Endothelial cell of umbilical vein (primary cell): ENCODE results near the gene DPP10. TPM values are rescaled to one million over a fixed set of nuclear protein-coding genes. Genes with fewer than 3 reads are reported as not detected.

Experiments used
- BruUV-seq: library from RNA; stranded (reverse); fragments of 400-500 nt; replicated peaks from 2 replicates; lab custom pipeline; 2021; lab: Mats Ljungman, UMichigan
- CTCF ChIA-PET: fragments of 300-600, 350-600 bp; sonication (Branson Sonifier 250); formaldehyde crosslinking; loops from one replicate; lab custom pipeline; 2021; ENCODE audit warnings: antibody characterized with exemption, inconsistent platforms; lab: Charles Lee
- POLR2A ChIA-PET: fragments of 300-600, 350-600 bp; sonication (Branson Sonifier 250); formaldehyde crosslinking; loops from one replicate; lab custom pipeline; 2021; ENCODE audit warnings: antibody characterized with exemption, inconsistent platforms; lab: Charles Lee
- DNase-seq: peaks from one replicate; pipeline ENCODE4 v3.0.0-alpha.2; 2011; ENCODE audit warnings: low read depth, low spot score
- FAIRE-seq: peaks from 2 replicates; lab custom pipeline; 2011; peaks lifted over from hg19 to GRCh38; lab: Jason Lieb, UNC
- H2AFZ ChIP-seq: 2 replicates; pipeline ENCODE4 v1.6.0; 2012; ENCODE audit warnings: low read depth, low read length, control low read depth, inconsistent platforms
- H3K27ac ChIP-seq: 2 replicates; pipeline ENCODE4 v1.5.1; 2011; ENCODE audit warnings: low read depth, mild to moderate bottlenecking, control low read depth, low read length, moderate library complexity; ENCODE audit not compliant: insufficient read depth
- H3K27me3 ChIP-seq, 2 experiments: 2 replicates each; pipeline versions ENCODE4 v1.6.0 to v1.6.1; 2011; ENCODE audit warnings: low read length in 2 of 2, mixed read lengths in 1 of 2; ENCODE audit not compliant: control insufficient read depth in 2 of 2, insufficient read depth in 2 of 2
- H3K36me3 ChIP-seq, 2 experiments: 2 replicates in 1 of 2; 3 replicates in 1 of 2; pipeline ENCODE4 v1.5.1; 2011; ENCODE audit warnings: low read length in 2 of 2, mild to moderate bottlenecking in 1 of 2, moderate library complexity in 1 of 2; ENCODE audit not compliant: control insufficient read depth in 2 of 2, insufficient read depth in 2 of 2; ENCODE audit errors: extremely low read depth in 1 of 2
- H3K4me1 ChIP-seq: 3 replicates; pipeline ENCODE4 v1.5.1; 2011; ENCODE audit warnings: mild to moderate bottlenecking, low read length; ENCODE audit not compliant: control insufficient read depth, insufficient read depth; ENCODE audit errors: extremely low read depth
- H3K4me2 ChIP-seq: 2 replicates; pipeline ENCODE4 v1.6.1; 2011; ENCODE audit warnings: low read length, control low read depth, mixed read lengths; ENCODE audit not compliant: insufficient read depth
- H3K4me3 ChIP-seq, 3 experiments: fragments of 200-600 bp in 1 of 3; sonication (generic), shearing (Covaris generic) in 1 of 3; replicated peaks in 1 of 3; 2 replicates each; pipeline ENCODE4 v1.5.1; 2011 to 2016; ENCODE audit warnings: control low read depth in 3 of 3, low read length in 3 of 3, mild to moderate bottlenecking in 2 of 3, inconsistent platforms in 1 of 3, low read depth in 1 of 3, moderate library complexity in 1 of 3; ENCODE audit not compliant: insufficient read depth in 1 of 3
- H3K79me2 ChIP-seq: 2 replicates; pipeline ENCODE4 v1.6.0; 2012; ENCODE audit warnings: low read length, inconsistent platforms; ENCODE audit not compliant: control insufficient read depth, insufficient read depth
- H3K9ac ChIP-seq: replicated peaks from 2 replicates; pipeline ENCODE3; 2011; ENCODE audit warnings: low read length, control low read depth; ENCODE audit not compliant: insufficient read depth; ENCODE audit errors: extremely low read depth
- H3K9me1 ChIP-seq: replicated peaks from 3 replicates; pipeline ENCODE4 v1.6.0; 2011; ENCODE audit warnings: mild to moderate bottlenecking, low read length; ENCODE audit not compliant: control insufficient read depth, insufficient read depth; ENCODE audit errors: extremely low read depth
- H3K9me3 ChIP-seq: replicated peaks from 2 replicates; pipeline ENCODE4 v1.5.1; 2012; ENCODE audit warnings: low read length, inconsistent platforms; ENCODE audit not compliant: control insufficient read depth, insufficient read depth
- H4K20me1 ChIP-seq: replicated peaks from 2 replicates; pipeline ENCODE3; 2011; ENCODE audit warnings: mild to moderate bottlenecking, low read length; ENCODE audit not compliant: control insufficient read depth, insufficient read depth; ENCODE audit errors: extremely low read depth
- CTCF ChIP-seq, 2 donors: IDR thresholded peaks; 1 replicate in 1 of 2; 2 replicates in 1 of 2; pipeline ENCODE4 v1.5.1; 2011; ENCODE audit warnings: low read length in 2 of 2, mild to moderate bottlenecking in 2 of 2, moderate library complexity in 2 of 2, control low read depth in 1 of 2, inconsistent platforms in 1 of 2, low read depth in 1 of 2; ENCODE audit not compliant: insufficient read depth in 1 of 2; ENCODE audit errors: extremely low read depth in 1 of 2
- EZH2 ChIP-seq: IDR thresholded peaks from 2 replicates; pipeline ENCODE4 v1.6.1; 2012; ENCODE audit warnings: borderline replicate concordance, low read depth, mild to moderate bottlenecking, moderate library complexity, low read length, inconsistent platforms; ENCODE audit not compliant: severe bottlenecking
- FOS ChIP-seq: IDR thresholded peaks from 2 replicates; pipeline ENCODE4 v1.6.1; 2011; ENCODE audit warnings: mild to moderate bottlenecking, low read length, moderate library complexity, borderline replicate concordance; ENCODE audit not compliant: insufficient read depth
- GATA2 ChIP-seq: IDR thresholded peaks from 2 replicates; pipeline ENCODE4 v1.7.0; 2011; ENCODE audit warnings: low read depth, mild to moderate bottlenecking, moderate library complexity, mixed read lengths, low read length; ENCODE audit not compliant: insufficient read length, insufficient read depth
- JUN ChIP-seq: IDR thresholded peaks from 2 replicates; pipeline ENCODE4 v1.6.1; 2011; ENCODE audit warnings: borderline replicate concordance, low read depth; ENCODE audit not compliant: insufficient read length, insufficient read depth
- MAX ChIP-seq: IDR thresholded peaks from 2 replicates; pipeline ENCODE4 v1.6.1; 2011; ENCODE audit not compliant: insufficient read depth, insufficient read length
- MYC ChIP-seq: IDR thresholded peaks from one replicate; pipeline ENCODE4 v1.6.1; 2011; ENCODE audit warnings: mild to moderate bottlenecking, low read depth, low read length
- POLR2A ChIP-seq: IDR thresholded peaks from 2 replicates; pipeline ENCODE4 v1.6.1; 2012; ENCODE audit warnings: low read depth, mild to moderate bottlenecking, control low read depth, low read length
- POLR2AphosphoS5 ChIP-seq: IDR thresholded peaks from 2 replicates; pipeline ENCODE4 v1.6.1; 2012; ENCODE audit warnings: low read depth, mild to moderate bottlenecking, control low read depth, low read length, moderate library complexity; ENCODE audit not compliant: insufficient read depth
- dilution Hi-C: fragments of 300-500 bp; cut with MboI; formaldehyde crosslinking; loops from one replicate; pipeline ENCODE4 v1.15.0; 2019; ENCODE audit warnings: low sequenced_read_pairs; ENCODE audit not compliant: extremely low pct_ligation_motif_present
- intact Hi-C: fragments of 100-400 bp; cut with micrococcal nuclease; formaldehyde crosslinking; loops from one replicate; pipeline ENCODE4 v1.10.0; 2022
- polyA plus RNA-seq, 4 experiments: library from polyadenylated mRNA; depleted of rRNA in 3 of 4; stranded (reverse) in 3 of 4; unstranded in 1 of 4; fragments of >200 nt; gene quantifications; 2 replicates each; pipeline versions ENCODE4 v1.2.1 to v1.2.3, GENCODE V29; 2011 to 2012; ENCODE audit warnings: missing spikeins in 1 of 4
- total RNA-seq: library from RNA; stranded (reverse); gene quantifications from 2 replicates; pipeline ENCODE4 v1.2.3, GENCODE V29; 2021

The DPP10 gene
- total and polyA plus RNA-seq, 2 donors (not counting 3 experiments of a cell fraction or from before 2014, with no cell fraction given) = not detected

- no peaks in the 10 kb centered on the region for H3K36me3 ChIP-seq
- H3K9me3 ChIP-seq = no peaks in the 10 kb centered on the region
- BruUV-seq = no TSS peak
- ChIA-PET POLR2A (no interaction called here), CTCF (no interaction called here)
- H3K79me2 ChIP-seq = no peaks in the 10 kb centered on the region
- TF ChIP-seq JUN (no peak), CTCF (IDR thresholded peaks at IDR 0.05; ENCODE audit: extremely low read depth in 1 of 2, insufficient read depth in 1 of 2, low read depth in 1 of 2, low read length in 2 of 2) (no peak), FOS (no peak), GATA2 (no peak), MYC (no peak), POLR2AphosphoS5 (no peak), MAX (no peak), EZH2 (no peak), POLR2A (no peak)
- no peak overlapping the region for H3K4me2 ChIP-seq
- H3K27me3 ChIP-seq = no peaks in the 10 kb centered on the region
- H3K4me3 ChIP-seq = no peak overlapping the region
- FAIRE-seq = no peak
- H3K9ac ChIP-seq = no peak overlapping the region
- H4K20me1 ChIP-seq = no peaks in the 10 kb centered on the region
- H2AFZ ChIP-seq = no peak overlapping the region
- dilution Hi-C loops (no loop called here), intact Hi-C loops (no loop called here)
- no peak overlapping the region for H3K27ac ChIP-seq
- no peaks in the 10 kb centered on the region for H3K9me1 ChIP-seq
- no peak for DNase-seq
- H3K4me1 ChIP-seq = no peaks in the 10 kb centered on the region
These were observed 355.1 kb downstream of the DPP10 start for GRCh38 chr2:114797540-114797939.
